22Rv1 (cell line): ENCODE data around the gene IKZF3.

Experiments used
- ZFX ChIP-seq: fragments of 450-650 bp; IDR thresholded peaks from 2 replicates; pipeline ENCODE4 v1.6.1; 2017; ENCODE audit warnings: antibody characterized with exemption, borderline replicate concordance
- TF ChIP-seq, protein P1 (sequence below): fragments of 450-650 bp; IDR thresholded peaks from 2 replicates; pipeline ENCODE4 v1.5.1; 2017; ENCODE audit warnings: mild to moderate bottlenecking

DNA sequence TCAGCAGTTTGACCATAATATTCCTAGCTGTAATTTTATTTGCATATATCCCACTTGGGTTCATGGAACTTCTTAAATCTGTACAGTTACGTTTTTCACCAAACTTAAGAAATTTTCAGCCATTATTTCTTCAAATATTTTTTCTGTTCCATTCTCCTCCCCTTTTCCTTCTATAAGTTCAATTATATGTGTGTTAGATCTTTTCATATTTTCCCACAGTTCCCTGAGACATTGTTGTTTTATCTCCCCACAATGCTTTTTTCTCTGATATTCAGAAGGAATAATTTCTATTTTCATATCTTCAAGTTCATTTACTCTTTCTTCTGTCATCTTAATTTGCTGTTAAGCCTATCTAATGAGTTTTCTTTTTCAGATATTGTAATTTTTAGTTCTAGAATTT lies 26.1 kb downstream of the IKZF3 start:
- TF ChIP-seq, protein P1, sequence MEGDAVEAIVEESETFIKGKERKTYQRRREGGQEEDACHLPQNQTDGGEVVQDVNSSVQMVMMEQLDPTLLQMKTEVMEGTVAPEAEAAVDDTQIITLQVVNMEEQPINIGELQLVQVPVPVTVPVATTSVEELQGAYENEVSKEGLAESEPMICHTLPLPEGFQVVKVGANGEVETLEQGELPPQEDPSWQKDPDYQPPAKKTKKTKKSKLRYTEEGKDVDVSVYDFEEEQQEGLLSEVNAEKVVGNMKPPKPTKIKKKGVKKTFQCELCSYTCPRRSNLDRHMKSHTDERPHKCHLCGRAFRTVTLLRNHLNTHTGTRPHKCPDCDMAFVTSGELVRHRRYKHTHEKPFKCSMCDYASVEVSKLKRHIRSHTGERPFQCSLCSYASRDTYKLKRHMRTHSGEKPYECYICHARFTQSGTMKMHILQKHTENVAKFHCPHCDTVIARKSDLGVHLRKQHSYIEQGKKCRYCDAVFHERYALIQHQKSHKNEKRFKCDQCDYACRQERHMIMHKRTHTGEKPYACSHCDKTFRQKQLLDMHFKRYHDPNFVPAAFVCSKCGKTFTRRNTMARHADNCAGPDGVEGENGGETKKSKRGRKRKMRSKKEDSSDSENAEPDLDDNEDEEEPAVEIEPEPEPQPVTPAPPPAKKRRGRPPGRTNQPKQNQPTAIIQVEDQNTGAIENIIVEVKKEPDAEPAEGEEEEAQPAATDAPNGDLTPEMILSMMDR, result no peak
- no peak for TF ChIP-seq ZFX
